OCI-LY7 (cell line): ENCODE data around the gene WDR7. TPM values are rescaled to one million over a fixed set of nuclear protein-coding genes. Genes with fewer than 3 reads are reported as not detected.

Source experiments
- BruUV-seq: library from RNA; stranded (reverse); fragments of 400-500 nt; replicated peaks from 2 replicates; lab custom pipeline; 2021; lab: Mats Ljungman, UMichigan
- CTCF ChIA-PET: fragments of 300-600 bp; sonication (Branson Sonifier 250); formaldehyde crosslinking; loops from one replicate; lab custom pipeline; 2022; ENCODE audit warnings: antibody characterized with exemption; ENCODE audit not compliant: unreplicated experiment; lab: Charles Lee
- POLR2A ChIA-PET: fragments of 300-600 bp; sonication (Branson Sonifier 250); formaldehyde crosslinking; loops from one replicate; lab custom pipeline; 2022; ENCODE audit warnings: antibody characterized with exemption; lab: Charles Lee
- DNase-seq: peaks from one replicate; pipeline ENCODE4 v3.0.0-alpha.2; 2015; ENCODE audit warnings: low spot score
- H2AFZ ChIP-seq: fragments of 200-600 bp; sonication (generic), shearing (Covaris generic); 2 replicates; pipeline ENCODE4 v1.6.1; 2014; ENCODE audit warnings: mild to moderate bottlenecking, antibody characterized with exemption, low read length, moderate library complexity
- H3K27ac ChIP-seq: fragments of 200-600 bp; sonication (generic); 2 replicates; pipeline ENCODE4 v1.5.1; 2014; ENCODE audit warnings: mixed run types, low read depth, mild to moderate bottlenecking, moderate library complexity, low read length, inconsistent platforms; ENCODE audit not compliant: poor library complexity, severe bottlenecking
- H3K36me3 ChIP-seq: fragments of 200-600 bp; sonication (generic); 2 replicates; pipeline ENCODE4 v1.6.1; 2014; ENCODE audit warnings: mild to moderate bottlenecking, antibody characterized with exemption, low read length, moderate library complexity, mixed read lengths; ENCODE audit not compliant: insufficient read depth
- H3K4me1 ChIP-seq: fragments of 200-600 bp; sonication (generic); 2 replicates; pipeline ENCODE4 v1.5.1; 2014; ENCODE audit warnings: mild to moderate bottlenecking, low read length; ENCODE audit not compliant: insufficient read depth, poor library complexity, severe bottlenecking
- H3K4me2 ChIP-seq: fragments of 200-600 bp; sonication (generic); 2 replicates; pipeline ENCODE4 v1.6.1; 2014; ENCODE audit warnings: mild to moderate bottlenecking, low read length
- H3K4me3 ChIP-seq: fragments of 200-600 bp; sonication (generic); 2 replicates; pipeline ENCODE4 v1.5.1; 2014; ENCODE audit warnings: mild to moderate bottlenecking, low read depth, low read length; ENCODE audit not compliant: poor library complexity, severe bottlenecking
- H3K79me2 ChIP-seq: fragments of 200-600 bp; sonication (generic); 2 replicates; pipeline ENCODE4 v1.6.1; 2016; ENCODE audit warnings: low read depth, mild to moderate bottlenecking, low read length, moderate library complexity, mixed read lengths; ENCODE audit not compliant: insufficient read depth
- H3K9me2 ChIP-seq: fragments of 200-600 bp; sonication (generic); 2 replicates; pipeline ENCODE4 v1.6.1; 2016; ENCODE audit warnings: mild to moderate bottlenecking, low read length, mixed read lengths; ENCODE audit not compliant: insufficient read depth
- H3K9me3 ChIP-seq: fragments of 200-600 bp; sonication (generic); 2 replicates; pipeline ENCODE4 v1.6.1; 2014; ENCODE audit warnings: mild to moderate bottlenecking, mixed run types, low read length, mixed read lengths
- H4K20me1 ChIP-seq: fragments of 200-600 bp; sonication (generic); 2 replicates; pipeline ENCODE4 v1.6.1; 2014; ENCODE audit warnings: mild to moderate bottlenecking, antibody characterized with exemption, low read length, moderate library complexity, mixed read lengths; ENCODE audit not compliant: insufficient read depth
- CTCF ChIP-seq: fragments of 200-600 bp; sonication (generic); conservative IDR thresholded peaks from 2 replicates; pipeline ENCODE4 v1.5.1; 2014; ENCODE audit warnings: mild to moderate bottlenecking, antibody characterized with exemption, low read length, moderate library complexity, mixed read lengths
- EZH2phosphoT487 ChIP-seq: fragments of 200-600 bp; sonication (generic); IDR thresholded peaks from 2 replicates; pipeline ENCODE4 v1.6.1; 2018; ENCODE audit warnings: low read depth, borderline replicate concordance, mild to moderate bottlenecking, mixed run types, antibody characterized with exemption, low read length, moderate library complexity, mixed read lengths
- intact Hi-C: fragments of 100-400 bp; cut with micrococcal nuclease; formaldehyde crosslinking; loops from one replicate; pipeline ENCODE4 v1.10.0; 2022; ENCODE audit not compliant: unreplicated experiment
- total RNA-seq, 2 experiments: library from RNA; depleted of rRNA in 1 of 2; stranded (reverse); fragments of >200 nt in 1 of 2; shearing (Covaris generic) in 1 of 2; gene quantifications; 2 replicates each; pipeline ENCODE4 v1.2.3, GENCODE V29; 2014 to 2022

The WDR7 gene
- total RNA-seq, 2 experiments from 2014 or later, result 13.2 to 17.1 TPM

GRCh38 chr18:56723068-56723467, 71.9 kb downstream of the WDR7 start:
- CTCF ChIA-PET, result no interaction called here
- H3K27ac ChIP-seq, result no peak overlapping the region
- POLR2A ChIA-PET, result no interaction called here
- H3K79me2 ChIP-seq, result no peaks in the 10 kb centered on the region
- no peaks in the 10 kb centered on the region for H3K9me2 ChIP-seq
- no peaks in the 10 kb centered on the region for H3K36me3 ChIP-seq
- no peak overlapping the region for H3K4me2 ChIP-seq
- intact Hi-C loops, result no loop called here
- BruUV-seq, result no TSS peak
- TF ChIP-seq EZH2phosphoT487, result no peak
- no peak overlapping the region for H3K4me3 ChIP-seq
- no peaks in the 10 kb centered on the region for H3K4me1 ChIP-seq
- H4K20me1 ChIP-seq, result no peaks in the 10 kb centered on the region
- no peaks in the 10 kb centered on the region for H3K9me3 ChIP-seq
- H2AFZ ChIP-seq, result no peak overlapping the region
- DNase-seq, result no peak

- CTCF ChIA-PET, result no interaction called here
- Histone ChIP-seq H3K36me3 (no peaks in the 10 kb centered on the region), H4K20me1 (no peaks in the 10 kb centered on the region), H3K9me2 (no peaks in the 10 kb centered on the region), H3K27ac (no peak overlapping the region), H3K79me2 (no peaks in the 10 kb centered on the region), H3K9me3 (no peaks in the 10 kb centered on the region), H3K4me1 (no peaks in the 10 kb centered on the region), H3K4me2 (no peak overlapping the region), H3K4me3 (no peak overlapping the region), H2AFZ (no peak overlapping the region)
- TF ChIP-seq EZH2phosphoT487 (no peak), CTCF (no peak)
- intact Hi-C loops, result no loop called here
- BruUV-seq, result no TSS peak
- POLR2A ChIA-PET, result interaction anchor here (0.7 kb wide), 2 partner anchors 140 to 1044 kb away, joined by 3 to 4 read pairs; no protein-coding TSS in a partner anchor
- no peak for DNase-seq
These were observed 72.5 kb downstream of the WDR7 start for GRCh38 chr18:56723706-56724105.

GRCh38 chr18:56726906-56727305, 75.7 kb downstream of the WDR7 start:
- H3K4me1 ChIP-seq, result no peaks in the 10 kb centered on the region
- TF ChIP-seq EZH2phosphoT487 (no peak), CTCF (no peak)
- POLR2A ChIA-PET, result no interaction called here
- BruUV-seq, result no TSS peak
- no peak overlapping the region for H3K4me3 ChIP-seq
- no peak for DNase-seq
- no peak overlapping the region for H2AFZ ChIP-seq
- H3K9me2 ChIP-seq, result no peaks in the 10 kb centered on the region
- H4K20me1 ChIP-seq, result no peaks in the 10 kb centered on the region
- H3K36me3 ChIP-seq, result no peaks in the 10 kb centered on the region
- H3K4me2 ChIP-seq, result no peak overlapping the region
- no peaks in the 10 kb centered on the region for H3K9me3 ChIP-seq
- CTCF ChIA-PET, result no interaction called here
- H3K79me2 ChIP-seq, result no peaks in the 10 kb centered on the region
- H3K27ac ChIP-seq, result no peak overlapping the region
- intact Hi-C loops, result no loop called here
